Left lung (tissue), 10 donors: ENCODE measurements around the gene CLIC6. TPM values are rescaled to one million over a fixed set of nuclear protein-coding genes. Genes with fewer than 3 reads are reported as not detected.
"Not testable (repeated sequence)": the region's sequence is repeated elsewhere in the genome, so short reads cannot be mapped to it uniquely, and the experiment has no call there.

Experiments
- ATAC-seq: fragments of 200-7000 bp; cut with Tn5 transposase; one replicate; pipeline ENCODE4 v1.9.1; 2020; ENCODE audit warnings: moderate library complexity
- DNase-seq, 4 donors: peaks; one replicate each; pipeline ENCODE4 v3.0.0-alpha.2; 2013 to 2020
- H3K27ac ChIP-seq, 2 donors: fragments of 200-600 bp; sonication (generic) in 1 of 2; one replicate each; pipeline versions ENCODE4 v1.5.0 to v1.8.0; 2020 to 2021
- H3K27me3 ChIP-seq, 2 donors: fragments of 200-600 bp; sonication (generic) in 1 of 2; one replicate each; pipeline versions ENCODE4 v1.5.0 to v1.8.0; 2020 to 2021
- H3K36me3 ChIP-seq, 2 donors: fragments of 200-600 bp; sonication (generic) in 1 of 2; one replicate each; pipeline versions ENCODE4 v1.5.0 to v1.8.0; 2020 to 2021
- H3K4me1 ChIP-seq, 2 donors: fragments of 200-600 bp; one replicate each; pipeline ENCODE4 v1.8.0; 2021
- H3K4me3 ChIP-seq, 2 donors: fragments of 200-600 bp; sonication (generic) in 1 of 2; one replicate each; pipeline versions ENCODE4 v1.5.0 to v1.8.0; 2020 to 2021; ENCODE audit warnings: mild to moderate bottlenecking in 1 of 2
- H3K9me3 ChIP-seq, 2 donors: fragments of 200-600 bp; sonication (generic) in 1 of 2; one replicate each; pipeline versions ENCODE4 v1.5.0 to v1.8.0; 2020 to 2021
- CTCF ChIP-seq, 2 donors: fragments of 200-600 bp; sonication (generic) in 1 of 2; IDR thresholded peaks; one replicate each; pipeline versions ENCODE4 v1.5.0 to v1.8.0; 2021; ENCODE audit warnings: antibody characterized with exemption in 2 of 2
- intact Hi-C, 2 donors: fragments of 100-400 bp; cut with DNase I; formaldehyde crosslinking; loops; one replicate each; pipeline versions ENCODE4 v1.11.2 to v1.14.2; 2022
- polyA plus RNA-seq, 6 donors: library from polyadenylated mRNA; unstranded; fragments of 120-200 nt; gene quantifications; one replicate each; pipeline ENCODE4 v1.2.1, GENCODE V29; 2013; ENCODE audit not compliant: insufficient read length in 6 of 6
- total RNA-seq, 2 donors: library from RNA; stranded (reverse); fragmentation: NEBNext Ultra II Directional; extraction: Animal tissue kit (Norgen Biotek cat#: 25700); gene quantifications; one replicate each; pipeline ENCODE4 v1.2.1, GENCODE V29; 2021
- donor health status: DM: no; HTN: yes; CAD: no.
- donor health status: DM: no; HTN: no; CAD: no.

The CLIC6 gene
- total and polyA plus RNA-seq, 8 donors, result 21.0 to 56.7 (median 41.4) TPM

GRCh38 chr21:34651642-34652041, 17.2 kb upstream of the CLIC6 start:
- ATAC-seq, result no peak
- intact Hi-C loops, result no loop called here
- Histone ChIP-seq H3K9me3 (no peaks in the 10 kb centered on the region), H3K4me3 (no peak overlapping the region), H3K36me3 (no peaks in the 10 kb centered on the region), H3K27me3 (peaks cover 0 to 17% of the 10 kb centered on the region in 2 donors), H3K27ac (no peak overlapping the region), H3K4me1 (no peaks in the 10 kb centered on the region)
- no peak for DNase-seq
- no peak for TF ChIP-seq CTCF (IDR thresholded peaks at IDR 0.05)

- intact Hi-C loops, result no loop called here
- DNase-seq (no peak), ATAC-seq (no peak)
- Histone ChIP-seq H3K27me3 (peaks cover 0 to 17% of the 10 kb centered on the region in 2 donors), H3K27ac (no peak overlapping the region), H3K36me3 (no peaks in the 10 kb centered on the region), H3K4me1 (no peaks in the 10 kb centered on the region), H3K9me3 (no peaks in the 10 kb centered on the region), H3K4me3 (no peak overlapping the region)
- TF ChIP-seq CTCF (IDR thresholded peaks at IDR 0.05), result no peak
Measured at GRCh38 chr21:34653522-34653921, 15.3 kb upstream of the CLIC6 start.

GRCh38 chr21:34661848-34662247, 6.9 kb upstream of the CLIC6 start:
- H3K4me1 ChIP-seq, result no peaks in the 10 kb centered on the region
- no peak for ATAC-seq
- intact Hi-C loops, result no loop called here
- DNase-seq, result no peak
- no peaks in the 10 kb centered on the region for H3K36me3 ChIP-seq
- TF ChIP-seq CTCF (IDR thresholded peaks at IDR 0.05), result no peak
- H3K27ac ChIP-seq, result no peak overlapping the region
- H3K4me3 ChIP-seq, result no peak overlapping the region
- H3K9me3 ChIP-seq, result peaks cover 0 to 23% of the 10 kb centered on the region in 2 donors
- H3K27me3 ChIP-seq, result peaks cover 0 to 18% of the 10 kb centered on the region in 2 donors

- H3K36me3 ChIP-seq, result no peaks in the 10 kb centered on the region
- no peak for ATAC-seq
- no peak overlapping the region for H3K27ac ChIP-seq
- H3K9me3 ChIP-seq, result no peaks in the 10 kb centered on the region
- H3K4me3 ChIP-seq, result no peak overlapping the region
- intact Hi-C loops, result no loop called here
- peaks cover 28 to 68% of the 10 kb centered on the region in 2 donors for H3K27me3 ChIP-seq
- TF ChIP-seq CTCF (IDR thresholded peaks at IDR 0.05), result no peak
- peaks cover 6 to 8% of the 10 kb centered on the region in 2 donors for H3K4me1 ChIP-seq
- DNase-seq, result no peak
Measured at GRCh38 chr21:34667761-34668160, 1.0 kb upstream of the CLIC6 start.

GRCh38 chr21:34669149-34669879, 520 bp downstream of the CLIC6 start:
- intact Hi-C loops, result no loop called here
- Histone ChIP-seq H3K27me3 (peaks cover 28 to 71% of the 10 kb centered on the region in 2 donors), H3K4me3 (peak overlapping the region; percentile 49 to 57)

GRCh38 chr21:34669880-34670219, 1.1 kb downstream of the CLIC6 start:
- intact Hi-C loops, ATAC-seq, DNase-seq, H3K9me3 ChIP-seq, H3K36me3 ChIP-seq, H3K4me1 ChIP-seq: not testable (repeated sequence)
- Histone ChIP-seq H3K4me3 (peak overlapping the region; percentile 49 to 57), H3K27ac (peak overlapping the region; percentile 39 to 61), H3K27me3 (peaks cover 28 to 72% of the 10 kb centered on the region in 2 donors)

More at GRCh38 chr21:34669149-34669879, 520 bp downstream of the CLIC6 start:
- no peak for TF ChIP-seq CTCF (IDR thresholded peaks at IDR 0.05)
- Histone ChIP-seq H3K27ac (peak overlapping the region; percentile 34 to 62), H3K4me1 (peaks cover 6 to 8% of the 10 kb centered on the region in 2 donors), H3K36me3 (no peaks in the 10 kb centered on the region), H3K9me3 (no peaks in the 10 kb centered on the region)
- ATAC-seq (peak; percentile 77), DNase-seq (peak in 2 of 4 donors; percentile 40 to 78)
